Measurements from ENCODE around the gene IDH3B.

DNA sequence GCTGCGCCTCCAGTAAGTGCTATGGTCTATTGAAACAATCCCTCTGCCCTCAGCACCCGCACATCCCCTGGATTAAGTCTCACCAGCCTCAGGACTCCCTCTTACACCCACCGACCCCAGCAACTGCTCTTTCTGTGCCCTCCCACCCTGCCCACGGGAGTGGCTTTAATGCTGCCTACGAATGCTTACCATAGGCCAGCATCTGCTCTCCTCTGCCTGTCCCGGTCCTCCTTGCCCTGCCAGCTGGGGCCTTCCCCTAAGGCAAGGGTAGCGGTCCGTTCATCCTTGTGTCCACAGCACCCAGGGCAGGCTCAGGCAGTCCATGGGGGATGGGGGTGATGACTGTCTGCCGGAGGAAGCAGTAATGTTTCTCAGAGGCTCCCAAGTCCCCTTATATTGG is 32.6 kb upstream of the IDH3B start:
- TF ChIP-seq CTCF (IDR thresholded peaks at IDR 0.05) (no peak), POLR2A (IDR thresholded peaks at IDR 0.05) (no peak)
